Brain microvascular endothelial cell (primary cell): ENCODE data around the gene SOSTDC1.

ENCODE experiments used
- DNase-seq: peaks from one replicate; pipeline ENCODE4 v3.0.0-alpha.2; 2020
- H3K27ac ChIP-seq: fragments of 250-450 bp; sonication (Bioruptor Pico); 2 replicates; pipeline ENCODE4 v1.5.1; 2020; ENCODE audit warnings: mild to moderate bottlenecking, moderate library complexity
- H3K27me3 ChIP-seq: fragments of 250-450 bp; sonication (Bioruptor Pico); replicated peaks from 2 replicates; pipeline ENCODE4 v1.5.1; 2020; ENCODE audit warnings: mild to moderate bottlenecking
- H3K36me3 ChIP-seq: fragments of 250-450 bp; sonication (Bioruptor Pico); replicated peaks from 2 replicates; pipeline ENCODE4 v1.5.1; 2020; ENCODE audit warnings: mild to moderate bottlenecking
- H3K4me3 ChIP-seq: 2 replicates; pipeline ENCODE4 v1.5.1; 2011; ENCODE audit warnings: low read depth, mild to moderate bottlenecking, control low read depth, low read length, moderate library complexity
- in situ Hi-C: cut with HindIII; loops from 2 replicates; pipeline ENCODE4 v1.10.0; 2017; ENCODE audit warnings: low sequenced_read_pairs, low pct_ligation_motif_present
- TF ChIP-seq, protein P1 (sequence below): IDR thresholded peaks from 2 replicates; pipeline ENCODE4 v1.5.1; 2011; ENCODE audit warnings: low read depth, mild to moderate bottlenecking, moderate library complexity, low read length, control low read depth, inconsistent platforms; ENCODE audit errors: missing control alignments

Gene SOSTDC1

DNA sequence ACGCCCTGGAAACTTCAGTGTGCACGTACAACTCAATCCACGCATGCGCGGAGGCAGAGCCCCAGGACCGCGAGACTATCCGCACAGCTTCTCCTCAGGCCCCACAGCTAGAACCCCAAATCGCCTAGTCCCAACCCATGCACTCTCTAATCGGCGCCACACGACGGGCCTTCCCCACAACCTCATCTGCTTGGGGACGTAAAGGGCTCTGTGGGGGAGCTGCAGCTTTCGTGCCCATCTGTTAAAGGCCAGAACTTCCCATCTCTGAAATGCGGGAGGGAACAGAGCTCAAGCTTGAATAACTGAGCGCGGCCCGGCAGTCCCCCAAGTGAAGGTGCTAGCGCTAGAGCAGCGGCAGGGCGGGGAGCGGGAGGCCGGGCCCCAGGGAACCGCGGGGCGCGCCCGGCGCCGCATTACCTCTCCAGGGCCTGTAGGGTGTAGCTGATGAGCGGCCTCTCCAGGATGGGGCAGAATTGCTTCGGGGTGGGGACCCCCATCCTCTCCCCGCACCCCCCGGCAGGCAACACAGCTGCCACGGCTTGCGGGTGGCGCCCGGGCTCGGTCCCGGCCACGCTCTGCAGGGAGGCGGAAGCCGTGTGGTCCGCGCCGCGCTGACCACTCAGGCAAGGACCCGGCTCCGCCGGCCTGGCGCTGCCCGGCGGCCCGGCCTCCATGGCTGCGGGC lies 44.7 kb downstream of the SOSTDC1 start:
- in situ Hi-C loops = no loop called here
- Histone ChIP-seq H3K4me3 (peak overlapping the region; percentile 66), H3K36me3 (no peaks in the 10 kb centered on the region), H3K27me3 (no peaks in the 10 kb centered on the region), H3K27ac (peak overlapping the region; percentile 86)
- DNase-seq = peak; percentile 90
- TF ChIP-seq, protein P1, sequence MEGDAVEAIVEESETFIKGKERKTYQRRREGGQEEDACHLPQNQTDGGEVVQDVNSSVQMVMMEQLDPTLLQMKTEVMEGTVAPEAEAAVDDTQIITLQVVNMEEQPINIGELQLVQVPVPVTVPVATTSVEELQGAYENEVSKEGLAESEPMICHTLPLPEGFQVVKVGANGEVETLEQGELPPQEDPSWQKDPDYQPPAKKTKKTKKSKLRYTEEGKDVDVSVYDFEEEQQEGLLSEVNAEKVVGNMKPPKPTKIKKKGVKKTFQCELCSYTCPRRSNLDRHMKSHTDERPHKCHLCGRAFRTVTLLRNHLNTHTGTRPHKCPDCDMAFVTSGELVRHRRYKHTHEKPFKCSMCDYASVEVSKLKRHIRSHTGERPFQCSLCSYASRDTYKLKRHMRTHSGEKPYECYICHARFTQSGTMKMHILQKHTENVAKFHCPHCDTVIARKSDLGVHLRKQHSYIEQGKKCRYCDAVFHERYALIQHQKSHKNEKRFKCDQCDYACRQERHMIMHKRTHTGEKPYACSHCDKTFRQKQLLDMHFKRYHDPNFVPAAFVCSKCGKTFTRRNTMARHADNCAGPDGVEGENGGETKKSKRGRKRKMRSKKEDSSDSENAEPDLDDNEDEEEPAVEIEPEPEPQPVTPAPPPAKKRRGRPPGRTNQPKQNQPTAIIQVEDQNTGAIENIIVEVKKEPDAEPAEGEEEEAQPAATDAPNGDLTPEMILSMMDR = peak; percentile 37

DNA sequence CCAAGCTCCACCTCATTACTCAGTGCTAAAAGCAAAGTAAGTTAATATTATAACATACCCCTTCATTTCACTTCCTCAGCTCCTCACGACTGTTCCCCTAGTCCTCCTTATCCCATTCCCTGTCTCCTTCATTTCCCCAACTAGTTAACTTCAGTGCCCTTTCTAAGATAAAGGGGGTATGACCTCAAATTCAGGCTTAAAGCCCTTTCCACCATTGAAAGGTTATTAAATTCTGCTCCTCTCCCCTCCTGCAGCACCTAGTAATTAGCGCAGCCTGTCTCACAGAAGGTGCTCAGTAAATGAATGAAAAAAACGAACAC lies 45.2 kb downstream of the SOSTDC1 start:
- Histone ChIP-seq H3K36me3 (no peaks in the 10 kb centered on the region), H3K4me3 (peak overlapping the region; percentile 66), H3K27me3 (no peaks in the 10 kb centered on the region), H3K27ac (peak overlapping the region; percentile 86)
- no peak for DNase-seq
- TF ChIP-seq, protein P1 = no peak
- in situ Hi-C loops = no loop called here

- in situ Hi-C loops = no loop called here
- TF ChIP-seq, protein P1 = no peak
- Histone ChIP-seq H3K27me3 (no peaks in the 10 kb centered on the region), H3K36me3 (no peaks in the 10 kb centered on the region), H3K27ac (no peak overlapping the region), H3K4me3 (peak overlapping the region; percentile 66)
- DNase-seq = no peak
Observed at GRCh38 chr7:16419859-16420258, 45.7 kb downstream of the SOSTDC1 start.

DNA sequence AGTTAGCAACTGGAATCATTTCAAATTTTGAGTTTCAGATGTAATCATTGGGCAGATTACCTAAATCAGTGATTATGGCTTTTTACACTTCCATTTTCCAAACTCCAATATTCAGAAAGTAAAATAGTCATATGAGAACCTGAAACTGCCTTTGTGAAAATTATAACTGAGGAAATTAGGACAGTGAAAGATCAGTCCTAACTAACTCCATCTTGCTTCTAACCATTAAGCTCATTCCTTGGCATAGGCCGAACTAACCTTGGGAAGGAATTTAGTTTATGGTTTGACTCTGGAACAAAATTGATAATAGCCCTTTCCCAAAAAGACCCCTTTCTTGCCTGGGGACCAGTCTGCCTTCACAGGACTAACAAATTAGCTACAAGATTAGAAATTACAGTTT lies 46.4 kb downstream of the SOSTDC1 start:
- H3K4me3 ChIP-seq = no peak overlapping the region
- TF ChIP-seq, protein P1 = no peak
- no peaks in the 10 kb centered on the region for H3K27me3 ChIP-seq
- H3K27ac ChIP-seq = no peak overlapping the region
- in situ Hi-C loops = no loop called here
- no peak for DNase-seq
- H3K36me3 ChIP-seq = no peaks in the 10 kb centered on the region

- H3K27ac ChIP-seq = no peak overlapping the region
- TF ChIP-seq, protein P1 = no peak
- no peaks in the 10 kb centered on the region for H3K27me3 ChIP-seq
- in situ Hi-C loops = no loop called here
- no peaks in the 10 kb centered on the region for H3K36me3 ChIP-seq
- DNase-seq = no peak
- H3K4me3 ChIP-seq = no peak overlapping the region
Observed at GRCh38 chr7:16417906-16418305, 47.6 kb downstream of the SOSTDC1 start.
